Ovary (tissue), 3 donors: ENCODE results near the gene SEMA4B.

Experiments
- CTCF ChIP-seq, 3 donors: fragments of 450-650 bp in 2 of 3; fragments of 200-600 bp in 1 of 3; IDR thresholded peaks; one replicate each; pipeline versions ENCODE4 v1.5.1 to v1.8.0; 2016 to 2022; ENCODE audit warnings: antibody characterized with exemption in 3 of 3, mild to moderate bottlenecking in 1 of 3
- EP300 ChIP-seq: sonication (generic); formaldehyde crosslinking; IDR thresholded peaks from one replicate; pipeline ENCODE4 v1.6.1; 2017; ENCODE audit warnings: antibody characterized with exemption
- donor health status: DM: no; HTN: no; CAD: no.

GRCh38 chr15:90165157-90165556, 36.0 kb upstream of the SEMA4B start:
- TF ChIP-seq CTCF (IDR thresholded peaks at IDR 0.05), result no peak
- no peak for TF ChIP-seq EP300
